ENCODE results near the gene PMIS2. TPM values are rescaled to one million over a fixed set of nuclear protein-coding genes. Genes with fewer than 3 reads are reported as not detected.

The PMIS2 gene
- total RNA-seq, 1 donor from 2014 or later = not detected

DNA sequence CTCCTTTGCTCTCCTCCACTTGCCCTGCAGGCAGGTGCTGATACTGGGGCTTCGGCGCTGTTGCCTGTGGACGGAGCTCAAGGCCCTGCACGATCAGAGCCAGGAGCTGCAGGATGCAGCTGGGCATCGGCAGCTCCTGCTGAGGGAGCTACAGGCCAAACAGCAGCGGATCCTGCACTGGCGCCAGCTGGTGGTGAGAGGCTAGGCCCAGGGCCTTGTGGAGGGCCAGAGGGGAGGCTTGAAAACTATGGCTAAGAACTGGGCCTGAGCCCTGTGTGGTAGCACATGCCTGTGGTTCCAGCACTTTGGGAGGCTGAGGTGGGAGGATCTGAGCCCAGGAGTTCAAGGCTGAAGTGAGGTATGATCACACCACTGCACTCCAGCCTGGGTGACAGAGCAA lies 32.9 kb downstream of the PMIS2 start:
- peaks cover 15% of the 10 kb centered on the region for H3K27me3 Mint-ChIP-seq (ENCODE audit: unreplicated experiment)
- peaks cover 6% of the 10 kb centered on the region for H3K4me1 Mint-ChIP-seq (ENCODE audit: unreplicated experiment)
- peaks cover 33% of the 10 kb centered on the region for H3K36me3 Mint-ChIP-seq (ENCODE audit: low read depth, unreplicated experiment)
- no peak overlapping the region for H3K4me3 Mint-ChIP-seq (ENCODE audit: unreplicated experiment)
- H3K27ac Mint-ChIP-seq (ENCODE audit: unreplicated experiment) = no peak overlapping the region
- H3K9me3 Mint-ChIP-seq (ENCODE audit: unreplicated experiment) = no peaks in the 10 kb centered on the region
- no peak for TF ChIP-seq CTCF (IDR thresholded peaks at IDR 0.05; ENCODE audit: unreplicated experiment)
- no peak for DNase-seq (ENCODE audit: low spot score)

GRCh38 chr19:35619290-35619923 lies 33.4 kb downstream of the PMIS2 start:
- Mint-ChIP-seq H3K27me3 (ENCODE audit: unreplicated experiment) (peaks cover 15% of the 10 kb centered on the region), H3K4me3 (ENCODE audit: unreplicated experiment) (no peak overlapping the region), H3K4me1 (ENCODE audit: unreplicated experiment) (peaks cover 3% of the 10 kb centered on the region), H3K27ac (ENCODE audit: unreplicated experiment) (no peak overlapping the region), H3K9me3 (ENCODE audit: unreplicated experiment) (no peaks in the 10 kb centered on the region), H3K36me3 (ENCODE audit: low read depth, unreplicated experiment) (peaks cover 32% of the 10 kb centered on the region)
- TF ChIP-seq CTCF (IDR thresholded peaks at IDR 0.05; ENCODE audit: unreplicated experiment) = no peak
- DNase-seq (ENCODE audit: low spot score) = no peak

- Mint-ChIP-seq H3K27me3 (ENCODE audit: unreplicated experiment) (peaks cover 14% of the 10 kb centered on the region), H3K9me3 (ENCODE audit: unreplicated experiment) (no peaks in the 10 kb centered on the region), H3K27ac (ENCODE audit: unreplicated experiment) (no peak overlapping the region), H3K4me3 (ENCODE audit: unreplicated experiment) (no peak overlapping the region), H3K4me1 (ENCODE audit: unreplicated experiment) (no peaks in the 10 kb centered on the region), H3K36me3 (ENCODE audit: low read depth, unreplicated experiment) (peaks cover 29% of the 10 kb centered on the region)
- DNase-seq (ENCODE audit: low spot score) = no peak
- no peak for TF ChIP-seq CTCF (IDR thresholded peaks at IDR 0.05; ENCODE audit: unreplicated experiment)
Measured at GRCh38 chr19:35620001-35620400, 34.0 kb downstream of the PMIS2 start.

GRCh38 chr19:35621708-35622107 lies 35.7 kb downstream of the PMIS2 start:
- Mint-ChIP-seq H3K4me3 (ENCODE audit: unreplicated experiment) (peak overlapping the region; percentile 51), H3K27ac (ENCODE audit: unreplicated experiment) (peak overlapping the region; percentile 30), H3K27me3 (ENCODE audit: unreplicated experiment) (peaks cover 14% of the 10 kb centered on the region)

More at GRCh38 chr19:35621708-35622107, 35.7 kb downstream of the PMIS2 start:
- no peak for TF ChIP-seq CTCF (IDR thresholded peaks at IDR 0.05; ENCODE audit: unreplicated experiment)
- Mint-ChIP-seq H3K36me3 (ENCODE audit: low read depth, unreplicated experiment) (peaks cover 25% of the 10 kb centered on the region), H3K4me1 (ENCODE audit: unreplicated experiment) (no peaks in the 10 kb centered on the region), H3K9me3 (ENCODE audit: unreplicated experiment) (no peaks in the 10 kb centered on the region)
- no peak for DNase-seq (ENCODE audit: low spot score)

Measured in endothelial cell (in vitro differentiated cells).